B cell (primary cell): ENCODE measurements around the gene ZNF112. TPM values are rescaled to one million over a fixed set of nuclear protein-coding genes. Genes with fewer than 3 reads are reported as not detected.
A peak's percentile ranks its signal among the peaks of the same experiment; 100 is the strongest.

Source experiments
- ATAC-seq: fragments of 200-7000 bp; cut with Tn5 transposase; one replicate; pipeline ENCODE4 v1.10.0; 2021; ENCODE audit warnings: low read depth, mild to moderate bottlenecking, moderate number of reproducible peaks, moderate library complexity
- CTCF ChIA-PET: fragments of 350-600 bp; sonication (Branson Sonifier 250); formaldehyde crosslinking; loops from one replicate; lab custom pipeline; 2021; ENCODE audit warnings: antibody characterized with exemption, inconsistent platforms; lab: Charles Lee
- POLR2A ChIA-PET: fragments of 350-600 bp; sonication (Branson Sonifier 250); formaldehyde crosslinking; loops from one replicate; lab custom pipeline; 2021; ENCODE audit warnings: antibody characterized with exemption; lab: Charles Lee
- DNase-seq: peaks from one replicate; pipeline ENCODE4 v3.0.0; 2013
- H2AFZ ChIP-seq: 2 replicates; pipeline ENCODE4 v1.6.1; 2012; ENCODE audit warnings: mild to moderate bottlenecking, low read depth, low read length; ENCODE audit not compliant: insufficient read depth, poor library complexity, severe bottlenecking
- H3K27ac ChIP-seq, 2 donors: 1 replicate in 1 of 2; 2 replicates in 1 of 2; pipeline ENCODE4 v1.5.1; 2012 to 2013; ENCODE audit warnings: low read length in 2 of 2, mild to moderate bottlenecking in 2 of 2, moderate library complexity in 1 of 2
- H3K27me3 ChIP-seq, 4 experiments: fragments of 200-600 bp in 1 of 4; sonication (generic) in 1 of 4; replicated peaks in 1 of 4; 1 replicate in 2 of 4; 2 replicates in 2 of 4; pipeline versions ENCODE4 v1.6.1 to v1.7.0; 2013 to 2016; ENCODE audit warnings: low read length in 3 of 4, mild to moderate bottlenecking in 2 of 4, mixed read lengths in 1 of 4, moderate library complexity in 1 of 4; ENCODE audit not compliant: insufficient read depth in 4 of 4, control insufficient read depth in 3 of 4; ENCODE audit errors: control extremely low read depth in 1 of 4
- H3K36me3 ChIP-seq, 2 experiments: replicated peaks in 1 of 2; 1 replicate in 1 of 2; 2 replicates in 1 of 2; pipeline versions ENCODE4 v1.6.1 to v1.7.1; 2013; ENCODE audit warnings: low read length in 1 of 2; ENCODE audit not compliant: insufficient read depth in 2 of 2, control insufficient read depth in 1 of 2; ENCODE audit errors: control extremely low read depth in 1 of 2, extremely low read depth in 1 of 2
- H3K4me1 ChIP-seq, 2 donors: fragments of 200-600 bp in 1 of 2; sonication (generic) in 1 of 2; 1 replicate in 1 of 2; 2 replicates in 1 of 2; pipeline versions ENCODE4 v1.5.1 to v1.6.1; 2013 to 2017; ENCODE audit warnings: low read length in 2 of 2; ENCODE audit not compliant: control insufficient read depth in 2 of 2, insufficient read depth in 2 of 2
- H3K4me2 ChIP-seq: replicated peaks from 2 replicates; pipeline ENCODE3; 2012; ENCODE audit warnings: mild to moderate bottlenecking, low read depth, low read length; ENCODE audit not compliant: poor library complexity, severe bottlenecking
- H3K4me3 ChIP-seq, 5 experiments: fragments of 200-600 bp in 1 of 5; sonication (generic) in 1 of 5; 1 replicate in 3 of 5; 2 replicates in 2 of 5; pipeline versions ENCODE4 v1.5.1 to v1.7.0; 2011 to 2016; ENCODE audit warnings: low read length in 4 of 5, mild to moderate bottlenecking in 4 of 5, low read depth in 2 of 5, control low read depth in 1 of 5, moderate library complexity in 1 of 5; ENCODE audit not compliant: insufficient read depth in 1 of 5; ENCODE audit errors: control extremely low read depth in 1 of 5, extremely low read depth in 1 of 5
- H3K79me2 ChIP-seq: fragments of 200-600 bp; sonication (generic); one replicate; pipeline ENCODE4 v1.6.0; 2016; ENCODE audit warnings: low read length; ENCODE audit not compliant: control insufficient read depth, insufficient read depth
- H3K9ac ChIP-seq: fragments of 200-600 bp; sonication (generic); 2 replicates; pipeline ENCODE4 v1.6.1; 2017; ENCODE audit warnings: mild to moderate bottlenecking, low read length, moderate library complexity
- H3K9me3 ChIP-seq, 3 donors: one replicate each; pipeline versions ENCODE4 v1.6.1 to v1.7.1; 2013; ENCODE audit warnings: low read length in 2 of 3; ENCODE audit not compliant: control insufficient read depth in 2 of 3, insufficient read depth in 1 of 3; ENCODE audit errors: control extremely low read depth in 1 of 3
- H4K20me1 ChIP-seq: 2 replicates; pipeline ENCODE4 v1.6.0; 2012; ENCODE audit warnings: mild to moderate bottlenecking, low read length; ENCODE audit not compliant: insufficient read depth, control insufficient read depth, poor library complexity, severe bottlenecking
- H3K27ac Mint-ChIP-seq: one replicate; pipeline ENCODE4 v1.8.0; 2021; ENCODE audit warnings: mixed read lengths
- H3K27me3 Mint-ChIP-seq: one replicate; pipeline ENCODE4 v1.8.0; 2021; ENCODE audit warnings: mixed read lengths
- H3K4me1 Mint-ChIP-seq: one replicate; pipeline ENCODE4 v1.8.0; 2021; ENCODE audit warnings: mixed read lengths
- H3K4me3 Mint-ChIP-seq: one replicate; pipeline ENCODE4 v1.8.0; 2021; ENCODE audit warnings: mixed read lengths
- H3K9me3 Mint-ChIP-seq: one replicate; pipeline ENCODE4 v1.8.0; 2022; ENCODE audit warnings: mixed read lengths; ENCODE audit not compliant: insufficient read depth
- EZH2 ChIP-seq: IDR thresholded peaks from 2 replicates; pipeline ENCODE4 v1.6.1; 2012; ENCODE audit warnings: borderline replicate concordance, low read depth, mild to moderate bottlenecking, moderate library complexity, low read length; ENCODE audit not compliant: insufficient read depth, poor library complexity, severe bottlenecking
- WGBS: methylation state at CpG from one replicate; pipeline ENCODE4 v1.1.5; 2013; ENCODE audit warnings: missing lambda C conversion rate; ENCODE audit not compliant: insufficient coverage; 5-methylcytosine and 5-hydroxymethylcytosine counted together
- intact Hi-C: fragments of 100-400 bp; cut with micrococcal nuclease; formaldehyde crosslinking; loops from one replicate; pipeline ENCODE4 v1.10.0; 2022
- polyA plus RNA-seq: library from polyadenylated mRNA; depleted of rRNA; stranded (reverse); fragments of >200 nt; gene quantifications from 2 replicates; pipeline ENCODE4 v1.2.3, GENCODE V29; 2012
- total RNA-seq, 2 donors: library from RNA; stranded (reverse); fragments of 120-200 nt in 1 of 2; gene quantifications; 1 replicate in 1 of 2; 2 replicates in 1 of 2; pipeline versions ENCODE4 v1.2.3 to v1.2.4, GENCODE V29; 2013 to 2022
- TF ChIP-seq, protein P1 (sequence below): fragments of 200-600 bp; IDR thresholded peaks from one replicate; pipeline ENCODE4 v1.8.0; 2022; ENCODE audit warnings: antibody characterized with exemption, mild to moderate bottlenecking

ZNF112 gene
- total and polyA plus RNA-seq, 2 donors (not counting 1 experiment from before 2014, with no cell fraction given) = 0.51 to 1.7 TPM

DNA sequence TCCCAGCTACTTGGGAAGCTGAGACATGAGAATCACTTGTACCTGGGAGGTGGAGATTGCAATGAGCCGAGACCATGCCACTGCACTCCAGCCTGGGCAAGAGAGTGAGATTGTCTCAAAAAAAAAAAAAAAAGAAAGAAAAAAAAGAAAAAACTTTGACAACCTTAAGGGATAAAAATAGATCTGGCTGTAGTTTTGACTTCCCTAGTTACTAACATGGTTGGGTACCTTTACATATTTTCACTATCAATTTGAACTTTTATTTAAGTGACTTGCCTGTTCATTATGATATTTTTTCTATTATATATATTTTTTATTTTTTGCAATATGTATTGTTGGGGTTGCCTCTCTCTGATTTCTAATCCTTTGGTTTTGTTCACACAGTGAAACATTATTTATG is 43.2 kb downstream of the ZNF112 start:
- Histone ChIP-seq H3K9me3 (peaks cover 0 to 9% (median 1%) of the 10 kb centered on the region in 3 donors), H3K4me1 (peaks cover 7 to 13% of the 10 kb centered on the region in 2 donors), H3K27me3 (peaks cover 0 to 3% (median 0%) of the 10 kb centered on the region in 4 experiments), H3K9ac (no peak overlapping the region), H2AFZ (no peak overlapping the region), H4K20me1 (no peaks in the 10 kb centered on the region), H3K4me3 (no peak overlapping the region), H3K36me3 (no peaks in the 10 kb centered on the region), H3K79me2 (no peaks in the 10 kb centered on the region), H3K27ac (peak overlapping the region in 1 of 2 donors; percentile 57), H3K4me2 (peak overlapping the region; percentile 36)
- WGBS = no CpG with 5 or more reads among the region's 1 CpG
- POLR2A ChIA-PET = no interaction called here
- TF ChIP-seq, protein P1, sequence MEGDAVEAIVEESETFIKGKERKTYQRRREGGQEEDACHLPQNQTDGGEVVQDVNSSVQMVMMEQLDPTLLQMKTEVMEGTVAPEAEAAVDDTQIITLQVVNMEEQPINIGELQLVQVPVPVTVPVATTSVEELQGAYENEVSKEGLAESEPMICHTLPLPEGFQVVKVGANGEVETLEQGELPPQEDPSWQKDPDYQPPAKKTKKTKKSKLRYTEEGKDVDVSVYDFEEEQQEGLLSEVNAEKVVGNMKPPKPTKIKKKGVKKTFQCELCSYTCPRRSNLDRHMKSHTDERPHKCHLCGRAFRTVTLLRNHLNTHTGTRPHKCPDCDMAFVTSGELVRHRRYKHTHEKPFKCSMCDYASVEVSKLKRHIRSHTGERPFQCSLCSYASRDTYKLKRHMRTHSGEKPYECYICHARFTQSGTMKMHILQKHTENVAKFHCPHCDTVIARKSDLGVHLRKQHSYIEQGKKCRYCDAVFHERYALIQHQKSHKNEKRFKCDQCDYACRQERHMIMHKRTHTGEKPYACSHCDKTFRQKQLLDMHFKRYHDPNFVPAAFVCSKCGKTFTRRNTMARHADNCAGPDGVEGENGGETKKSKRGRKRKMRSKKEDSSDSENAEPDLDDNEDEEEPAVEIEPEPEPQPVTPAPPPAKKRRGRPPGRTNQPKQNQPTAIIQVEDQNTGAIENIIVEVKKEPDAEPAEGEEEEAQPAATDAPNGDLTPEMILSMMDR = no peak
- no peak for ATAC-seq
- peaks cover 16% of the 10 kb centered on the region for H3K4me1 Mint-ChIP-seq
- peaks cover 9% of the 10 kb centered on the region for H3K9me3 Mint-ChIP-seq
- intact Hi-C loops = no loop called here
- peak; percentile 17 for DNase-seq
- no peak overlapping the region for H3K27ac Mint-ChIP-seq
- CTCF ChIA-PET = no interaction called here
- H3K27me3 Mint-ChIP-seq = peaks cover 14% of the 10 kb centered on the region
- H3K4me3 Mint-ChIP-seq = peak overlapping the region; percentile 9

DNA sequence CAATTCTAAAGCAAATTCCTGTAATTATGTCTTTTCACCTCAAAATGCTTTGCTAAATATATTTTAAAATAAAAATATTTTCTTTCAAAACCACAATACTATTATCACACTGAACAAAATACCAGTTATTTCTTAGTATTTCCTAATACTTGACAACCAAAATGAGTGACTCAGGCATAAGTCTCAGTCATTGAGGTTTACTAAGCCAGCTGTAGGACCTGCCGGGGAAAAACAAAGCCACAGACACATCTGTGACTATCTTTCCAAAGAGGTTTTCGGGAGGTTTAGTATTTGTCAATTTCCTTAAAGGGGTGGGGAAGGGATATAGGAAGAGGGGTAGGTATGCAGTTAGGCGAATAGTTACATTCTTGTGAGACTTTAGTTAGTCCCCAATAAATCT is 48.5 kb downstream of the ZNF112 start:
- H3K4me1 ChIP-seq = peaks cover 11 to 19% of the 10 kb centered on the region in 2 donors

More for the DNA sequence above, 48.5 kb downstream of the ZNF112 start:
- Mint-ChIP-seq H3K9me3 (peaks cover 3% of the 10 kb centered on the region), H3K4me1 (peaks cover 27% of the 10 kb centered on the region), H3K27me3 (peaks cover 16% of the 10 kb centered on the region), H3K4me3 (no peak overlapping the region), H3K27ac (no peak overlapping the region)
- intact Hi-C loops = loop anchor here (5.0 kb wide), 1 partner anchor 51 kb away; the partner anchor contains the start of gene ZNF233
- Histone ChIP-seq H3K36me3 (peaks cover 0 to 2% of the 10 kb centered on the region in 2 experiments), H3K79me2 (peaks cover 10% of the 10 kb centered on the region), H3K4me2 (no peak overlapping the region), H4K20me1 (no peaks in the 10 kb centered on the region), H2AFZ (no peak overlapping the region), H3K4me3 (no peak overlapping the region), H3K27me3 (peaks cover 0 to 3% (median 0%) of the 10 kb centered on the region in 4 experiments), H3K27ac (no peak overlapping the region), H3K9me3 (peaks cover 0 to 12% (median 4%) of the 10 kb centered on the region in 3 donors), H3K9ac (no peak overlapping the region)
- WGBS = no CpG with 5 or more reads among the region's 3 CpGs
- TF ChIP-seq, protein P1 = no peak
- no peak for TF ChIP-seq EZH2
- ATAC-seq = no peak
- POLR2A ChIA-PET = no interaction called here
- CTCF ChIA-PET = no interaction called here
- DNase-seq = no peak
